GM12878 (cell line): ENCODE data around the gene SLC22A31. TPM values are rescaled to one million over a fixed set of nuclear protein-coding genes. Genes with fewer than 3 reads are reported as not detected.

Experiments used
- ATAC-seq: fragments of 200-7000 bp; cut with Tn5 transposase; 3 replicates; pipeline ENCODE4 v1.9.1; 2020; ENCODE audit warnings: mild to moderate bottlenecking, moderate library complexity
- BruUV-seq: library from RNA; stranded (reverse); fragments of 400-500 nt; replicated peaks from 2 replicates; lab custom pipeline; 2021; lab: Mats Ljungman, UMichigan
- CTCF ChIA-PET: fragments of 300-600 bp; sonication (Branson Sonifier 250); formaldehyde crosslinking; extraction: SDS; loops from one replicate; lab custom pipeline; 2021; ENCODE audit warnings: inconsistent platforms; lab: Yijun Ruan, JAX
- POLR2A ChIA-PET: fragments of 350-600 bp; formaldehyde crosslinking; extraction: SDS; loops from one replicate; lab custom pipeline; 2021; ENCODE audit warnings: inconsistent platforms; lab: Charles Lee
- RAD21 ChIA-PET: fragments of 300-600 bp; sonication (Branson Sonifier 250); formaldehyde crosslinking; loops from one replicate; lab custom pipeline; 2023; ENCODE audit warnings: antibody characterized with exemption; ENCODE audit not compliant: unreplicated experiment; lab: Charles Lee
- SMC1A ChIA-PET: fragments of 300-600 bp; sonication (Branson Sonifier 250); formaldehyde crosslinking; loops from one replicate; lab custom pipeline; 2023; ENCODE audit not compliant: unreplicated experiment, uncharacterized antibody; lab: Charles Lee
- DNase-seq: peaks from one replicate; pipeline ENCODE4 v3.0.0-alpha.2; 2011; ENCODE audit warnings: low read depth, low spot score
- FAIRE-seq: peaks from 3 replicates; lab custom pipeline; 2011; peaks lifted over from hg19 to GRCh38; lab: Jason Lieb, UNC
- H2AFZ ChIP-seq: 2 replicates; pipeline ENCODE4 v1.6.0; 2011; ENCODE audit warnings: low read depth, low read length, control low read depth; ENCODE audit not compliant: control insufficient read depth
- H3K27ac ChIP-seq: 2 replicates; pipeline ENCODE4 v1.5.1; 2011; ENCODE audit warnings: control low read depth; ENCODE audit not compliant: control insufficient read depth, insufficient read depth
- H3K27me3 ChIP-seq, 2 experiments: replicated peaks in 1 of 2; 2 replicates each; pipeline versions ENCODE4 v1.6.0 to v1.6.1; 2011; ENCODE audit warnings: low read length in 1 of 2; ENCODE audit not compliant: control insufficient read depth in 2 of 2, insufficient read depth in 2 of 2
- H3K36me3 ChIP-seq, 2 experiments: 2 replicates each; pipeline ENCODE4 v1.5.1; 2011; ENCODE audit warnings: low read length in 1 of 2; ENCODE audit not compliant: control insufficient read depth in 2 of 2, insufficient read depth in 2 of 2
- H3K4me1 ChIP-seq: 2 replicates; pipeline ENCODE4 v1.6.1; 2011; ENCODE audit warnings: mild to moderate bottlenecking, low read length, moderate library complexity, mixed read lengths; ENCODE audit not compliant: control insufficient read depth, insufficient read depth
- H3K4me2 ChIP-seq: 2 replicates; pipeline ENCODE4 v1.6.0; 2011; ENCODE audit warnings: control low read depth; ENCODE audit not compliant: control insufficient read depth, insufficient read depth
- H3K4me3 ChIP-seq: fragments of 200-600 bp; sonication (generic); 2 replicates; pipeline ENCODE4 v1.5.1; 2016
- H3K79me2 ChIP-seq: 2 replicates; pipeline ENCODE4 v1.6.0; 2011; ENCODE audit warnings: low read length; ENCODE audit not compliant: control insufficient read depth, insufficient read depth
- H3K9ac ChIP-seq: 2 replicates; pipeline ENCODE4 v1.8.0; 2011; ENCODE audit warnings: low read length, control low read depth, mixed read lengths; ENCODE audit not compliant: control insufficient read depth, insufficient read depth
- H3K9me3 ChIP-seq: replicated peaks from 3 replicates; pipeline ENCODE4 v1.5.1; 2011; ENCODE audit warnings: mild to moderate bottlenecking, low read length; ENCODE audit not compliant: control insufficient read depth, insufficient read depth
- H4K20me1 ChIP-seq: 2 replicates; pipeline ENCODE4 v1.6.0; 2011; ENCODE audit not compliant: control insufficient read depth, insufficient read depth
- DPF2 ChIP-seq: fragments of 450-650 bp; IDR thresholded peaks from 2 replicates; pipeline ENCODE4 v1.6.1; 2017; ENCODE audit warnings: mild to moderate bottlenecking
- FOXM1 ChIP-seq: IDR thresholded peaks from 2 replicates; pipeline ENCODE4 v1.6.1; 2012; ENCODE audit warnings: low read depth, mild to moderate bottlenecking, inconsistent platforms, low read length, moderate library complexity
- IKZF2 ChIP-seq, 2 experiments: fragments of 450-650 bp; IDR thresholded peaks; 2 replicates each; pipeline ENCODE4 v1.6.1; 2017; ENCODE audit warnings: mild to moderate bottlenecking in 2 of 2, moderate library complexity in 2 of 2
- SMARCA5 ChIP-seq: fragments of 450-650 bp; IDR thresholded peaks from 2 replicates; pipeline ENCODE4 v1.6.1; 2017; ENCODE audit warnings: mild to moderate bottlenecking
- SRF ChIP-seq, 2 experiments: IDR thresholded peaks; 2 replicates each; pipeline ENCODE4 v1.6.1; 2011; ENCODE audit warnings: low read depth in 2 of 2, low read length in 2 of 2, mild to moderate bottlenecking in 1 of 2, moderate library complexity in 1 of 2
- WRNIP1 ChIP-seq: IDR thresholded peaks from 2 replicates; pipeline ENCODE4 v1.6.1; 2011; ENCODE audit warnings: low read depth, low read length, improper control_type of control experiment, borderline replicate concordance
- ZNF207 ChIP-seq: fragments of 450-650 bp; IDR thresholded peaks from 2 replicates; pipeline ENCODE4 v1.6.1; 2014; ENCODE audit warnings: antibody characterized with exemption, mild to moderate bottlenecking, borderline replicate concordance
- WGBS: methylation state at CpG from one replicate; pipeline ENCODE4 v1.1.6; 2016; ENCODE audit warnings: low lambda C conversion rate; ENCODE audit not compliant: insufficient replicate concordance, insufficient coverage; ENCODE audit errors: missing lambda C conversion rate; 5-methylcytosine and 5-hydroxymethylcytosine counted together
- in situ Hi-C: fragments of 300-500 bp; cut with MboI; formaldehyde crosslinking; loops from 9 replicates; pipeline ENCODE4 v1.14.3; 2018; ENCODE audit warnings: mixed read lengths
- intact Hi-C: fragments of 100-400 bp; cut with micrococcal nuclease; formaldehyde crosslinking; loops from one replicate; pipeline ENCODE4 v1.14.2; 2022; ENCODE audit not compliant: unreplicated experiment
- polyA plus RNA-seq, 11 experiments: library from polyadenylated mRNA; depleted of rRNA in 4 of 11; unstranded in 6 of 11; stranded (reverse) in 5 of 11; fragments of >200 nt; fragmentation: Nextera tagmentation in 4 of 11; fragmentation: Illumina TruSeq in 1 of 11; extraction: Ambion mirVana in 4 of 11; extraction: Trizol in 1 of 11; gene quantifications; 1 replicate in 1 of 11; 2 replicates in 10 of 11; pipeline versions ENCODE4 v1.2.1 to v1.2.3, GENCODE V29; 2011 to 2016; ENCODE audit warnings: inconsistent platforms in 2 of 11, missing spikeins in 2 of 11, low read depth in 1 of 11
- total RNA-seq, 4 experiments: library from RNA; depleted of rRNA in 3 of 4; stranded (reverse); fragments of >200 nt in 3 of 4; fragmentation: Illumina TruSeq in 1 of 4; extraction: Trizol in 1 of 4; gene quantifications; 2 replicates each; pipeline versions ENCODE4 v1.2.1 to v1.2.3, GENCODE V29; 2013 to 2021

SLC22A31 gene
- total and polyA plus RNA-seq, 10 of the 15 experiments (the other 5 are each of a cell fraction or from before 2014, with no cell fraction given): 0.13 to 0.24 (median 0.23) TPM; not detected in 7

DNA sequence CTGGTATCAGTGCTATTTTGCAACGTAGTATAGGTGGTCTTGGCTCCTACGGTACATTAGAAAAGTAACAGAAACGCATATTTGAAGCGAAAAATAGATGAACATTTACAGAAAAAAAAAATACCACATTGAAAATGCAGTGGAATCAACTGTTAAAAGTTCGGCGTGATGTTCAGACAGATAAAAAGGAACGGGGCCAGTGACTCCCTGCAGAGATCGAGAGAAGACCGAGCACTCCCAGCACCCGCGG, 16.7 kb upstream of the SLC22A31 start:
- Histone ChIP-seq H3K4me1 (peaks cover 3% of the 10 kb centered on the region), H3K27me3 (no peaks in the 10 kb centered on the region), H3K27ac (peak overlapping the region; percentile 86), H4K20me1 (no peaks in the 10 kb centered on the region), H2AFZ (peak overlapping the region; percentile 90), H3K4me3 (peak overlapping the region; percentile 92), H3K9me3 (no peaks in the 10 kb centered on the region), H3K79me2 (peaks cover 6% of the 10 kb centered on the region), H3K9ac (peak overlapping the region; percentile 82), H3K36me3 (peaks cover 0 to 5% of the 10 kb centered on the region in 2 experiments; a peak in 2 of 4 replicates), H3K4me2 (peak overlapping the region; percentile 88)
- no peak for DNase-seq
- 1% methylated on average over 11 of the region's 11 CpGs for WGBS
- in situ Hi-C loops: no loop called here
- no peak for ATAC-seq
- CTCF ChIA-PET: interaction anchor here (1.0 to 2.5 kb wide), 4 partner anchors 23 to 480 kb away, joined by 4 to 11 read pairs (median 10); partner anchors contain the start of gene APRT
- no peak for FAIRE-seq
- BruUV-seq: TSS peak; percentile 97
- no peak for TF ChIP-seq WRNIP1
- no peak for TF ChIP-seq IKZF2 (IDR thresholded peaks at IDR 0.05)
- TF ChIP-seq ZNF207: no peak
- TF ChIP-seq SRF (IDR thresholded peaks at IDR 0.05; ENCODE audit: low read depth in 2 of 2, low read length in 2 of 2): no peak
- no peak for TF ChIP-seq FOXM1
- no peak for TF ChIP-seq SMARCA5
- no peak for TF ChIP-seq DPF2
- SMC1A ChIA-PET: interaction anchor here (1.2 kb wide), 1 partner anchor 364 kb away, joined by 3 read pairs; no protein-coding TSS in a partner anchor
- RAD21 ChIA-PET: interaction anchor here (0.8 to 1.4 kb wide), 5 partner anchors 46 to 432 kb away, joined by 3 to 7 read pairs (median 3); partner anchors contain the start of genes APRT, CDH15 and PIEZO1
- POLR2A ChIA-PET: interaction anchor here (0.6 kb wide), 1 partner anchor 281 kb away, joined by 11 read pairs; no protein-coding TSS in a partner anchor
- intact Hi-C loops: loop anchor here (2.0 to 10.0 kb wide), 2 partner anchors 46 to 472 kb away; partner anchors contain the start of gene CDH15
